Vagina (tissue), 2 donors: ENCODE measurements around the gene LRIF1.

Experiments
- CTCF ChIP-seq, 3 experiments: fragments of 450-650 bp in 2 of 3; fragments of 200-600 bp in 1 of 3; sonication (generic) in 1 of 3; IDR thresholded peaks; one replicate each; pipeline ENCODE4 v1.5.1; 2017 to 2019; ENCODE audit warnings: antibody characterized with exemption in 3 of 3, mild to moderate bottlenecking in 2 of 3, moderate library complexity in 2 of 3
- POLR2A ChIP-seq, 2 donors: fragments of 450-650 bp; IDR thresholded peaks; one replicate each; pipeline ENCODE4 v1.6.1; 2017; ENCODE audit warnings: antibody characterized with exemption in 2 of 2, mild to moderate bottlenecking in 2 of 2, moderate library complexity in 2 of 2
- POLR2AphosphoS5 ChIP-seq, 2 donors: sonication (generic); formaldehyde crosslinking; IDR thresholded peaks; one replicate each; pipeline ENCODE4 v1.9.0; 2017; ENCODE audit warnings: antibody characterized with exemption in 2 of 2, mild to moderate bottlenecking in 2 of 2, low read depth in 1 of 2; ENCODE audit not compliant: insufficient read depth in 1 of 2

DNA sequence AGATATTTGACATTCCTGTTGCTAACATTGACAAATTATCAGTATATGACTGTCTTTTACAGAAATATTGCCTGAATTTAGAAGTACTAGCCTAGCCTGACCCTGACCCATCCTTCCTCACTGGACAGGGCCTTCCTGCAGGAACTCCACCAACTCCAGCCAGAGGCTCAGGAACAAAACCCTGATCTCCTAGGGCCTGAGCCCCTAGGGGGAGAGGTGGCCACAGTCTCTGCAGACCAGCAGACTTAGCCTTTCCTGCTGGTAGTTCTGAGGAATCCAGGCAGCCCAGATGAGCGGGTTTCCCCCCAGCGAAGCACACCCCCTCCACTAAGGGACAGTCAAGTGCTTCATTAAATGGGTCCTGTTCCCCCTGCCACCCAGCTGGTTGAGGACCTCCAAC, 44.3 kb upstream of the LRIF1 start:
- TF ChIP-seq CTCF (IDR thresholded peaks at IDR 0.05) (no peak), POLR2A (IDR thresholded peaks at IDR 0.05) (no peak), POLR2AphosphoS5 (IDR thresholded peaks at IDR 0.05; ENCODE audit: insufficient read depth in 1 of 2, low read depth in 1 of 2) (no peak)
